Stimulated activated CD8-positive, alpha-beta memory T cell treated with anti-CD3 and anti-CD28 coated beads, Interleukin-15, amount 100 ng/mL, for 4 hours (primary cell): ENCODE results near the gene DIDO1.
"Not testable (repeated sequence)": the region's sequence is repeated elsewhere in the genome, so short reads cannot be mapped to it uniquely, and the experiment has no call there.

Source experiments
- DNase-seq, 2 donors: peaks; one replicate each; pipeline ENCODE4 v3.0.0-alpha.2; 2020; ENCODE audit warnings: low read depth in 2 of 2

Gene DIDO1

GRCh38 chr20:62855120-62855519 is 71.2 kb downstream of the DIDO1 start:
- no peak for DNase-seq

- no peak for DNase-seq
These were observed 72.2 kb downstream of the DIDO1 start for GRCh38 chr20:62854121-62854520.

GRCh38 chr20:62853304-62853703 is 73.0 kb downstream of the DIDO1 start:
- DNase-seq, result not testable (repeated sequence)

- no peak for DNase-seq
These were observed 73.5 kb downstream of the DIDO1 start for GRCh38 chr20:62852841-62853240.

- DNase-seq, result no peak
These were observed 74.1 kb downstream of the DIDO1 start for GRCh38 chr20:62852196-62852595.

GRCh38 chr20:62850333-62850974 is 75.9 kb downstream of the DIDO1 start:
- no peak for DNase-seq

- DNase-seq, result no peak
These were observed 76.9 kb downstream of the DIDO1 start for GRCh38 chr20:62849431-62849830.

GRCh38 chr20:62848917-62849316 is 77.4 kb downstream of the DIDO1 start:
- DNase-seq, result not testable (repeated sequence)

GRCh38 chr20:62846166-62846890 is 80.0 kb downstream of the DIDO1 start:
- no peak for DNase-seq

- DNase-seq, result no peak
These were observed 80.7 kb downstream of the DIDO1 start for GRCh38 chr20:62845416-62846160.

GRCh38 chr20:62844182-62844581 is 82.1 kb downstream of the DIDO1 start:
- no peak for DNase-seq

- DNase-seq, result no peak
These were observed 82.6 kb downstream of the DIDO1 start for GRCh38 chr20:62843656-62844055.

- no peak for DNase-seq
These were observed 84.5 kb downstream of the DIDO1 start for GRCh38 chr20:62841705-62842212.

- DNase-seq, result no peak
These were observed 85.8 kb downstream of the DIDO1 start for GRCh38 chr20:62840244-62841197.

GRCh38 chr20:62839816-62840215 is 86.5 kb downstream of the DIDO1 start:
- DNase-seq, result no peak

GRCh38 chr20:62839261-62839660 is 87.0 kb downstream of the DIDO1 start:
- DNase-seq, result no peak

GRCh38 chr20:62838128-62838891 is 88.0 kb downstream of the DIDO1 start:
- DNase-seq, result no peak

- no peak for DNase-seq
These were observed 88.5 kb downstream of the DIDO1 start for GRCh38 chr20:62837790-62838127.

- no peak for DNase-seq
These were observed 89.3 kb downstream of the DIDO1 start for GRCh38 chr20:62836967-62837490.
